GM12875 (cell line): Measurements from ENCODE around the gene VASH1.

ENCODE experiments used
- H3K4me3 ChIP-seq: one replicate; pipeline ENCODE4 v1.5.1; 2011; ENCODE audit warnings: low read depth, low read length, control low read depth
- TF ChIP-seq, protein P1 (sequence below): IDR thresholded peaks from 2 replicates; pipeline ENCODE4 v1.5.1; 2011; ENCODE audit warnings: low read depth, mild to moderate bottlenecking, control low read depth, inconsistent platforms, low read length, moderate library complexity, borderline replicate concordance; ENCODE audit not compliant: insufficient read depth

VASH1 gene

DNA sequence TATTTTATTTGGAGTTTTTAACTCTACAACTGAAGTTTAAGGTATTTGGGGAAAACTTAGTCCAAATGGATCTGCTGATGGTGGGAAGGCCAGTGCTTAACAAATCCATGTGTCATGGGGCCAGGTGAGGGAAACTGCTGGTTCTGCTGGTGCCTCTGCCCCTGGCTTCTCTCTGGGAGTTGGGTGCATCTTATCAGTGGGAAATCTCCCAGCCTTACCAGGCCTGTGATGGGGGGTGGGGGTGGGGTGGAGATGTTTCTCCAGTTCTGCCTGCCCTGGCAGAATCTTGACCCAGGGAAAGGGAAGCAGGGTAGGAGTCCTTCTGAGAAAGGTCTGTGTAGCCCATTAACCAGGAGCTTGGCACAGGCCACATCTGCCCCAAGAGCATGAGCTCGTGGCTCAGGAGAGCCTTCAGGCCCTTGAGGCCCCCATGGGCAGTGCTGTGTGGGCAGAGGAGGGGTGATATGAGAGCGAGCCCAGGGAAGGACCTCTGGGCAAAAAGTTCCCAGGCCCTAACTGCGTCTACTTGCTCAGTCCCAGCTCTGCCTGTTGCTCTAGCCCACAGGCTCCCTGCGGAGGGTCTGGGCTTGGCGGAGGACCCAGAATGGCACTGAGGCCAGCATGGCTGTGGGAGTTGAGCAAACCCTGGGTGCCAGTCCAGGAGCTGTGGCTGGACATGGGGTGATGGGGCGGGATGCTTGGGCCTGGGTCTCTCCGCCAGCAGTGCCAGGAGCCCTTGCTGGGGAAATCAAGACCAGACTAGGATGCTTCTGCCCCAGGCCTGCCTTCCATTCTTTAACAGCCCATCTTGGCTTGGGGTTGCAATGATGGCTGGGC is 18.2 kb downstream of the VASH1 start:
- TF ChIP-seq, protein P1, sequence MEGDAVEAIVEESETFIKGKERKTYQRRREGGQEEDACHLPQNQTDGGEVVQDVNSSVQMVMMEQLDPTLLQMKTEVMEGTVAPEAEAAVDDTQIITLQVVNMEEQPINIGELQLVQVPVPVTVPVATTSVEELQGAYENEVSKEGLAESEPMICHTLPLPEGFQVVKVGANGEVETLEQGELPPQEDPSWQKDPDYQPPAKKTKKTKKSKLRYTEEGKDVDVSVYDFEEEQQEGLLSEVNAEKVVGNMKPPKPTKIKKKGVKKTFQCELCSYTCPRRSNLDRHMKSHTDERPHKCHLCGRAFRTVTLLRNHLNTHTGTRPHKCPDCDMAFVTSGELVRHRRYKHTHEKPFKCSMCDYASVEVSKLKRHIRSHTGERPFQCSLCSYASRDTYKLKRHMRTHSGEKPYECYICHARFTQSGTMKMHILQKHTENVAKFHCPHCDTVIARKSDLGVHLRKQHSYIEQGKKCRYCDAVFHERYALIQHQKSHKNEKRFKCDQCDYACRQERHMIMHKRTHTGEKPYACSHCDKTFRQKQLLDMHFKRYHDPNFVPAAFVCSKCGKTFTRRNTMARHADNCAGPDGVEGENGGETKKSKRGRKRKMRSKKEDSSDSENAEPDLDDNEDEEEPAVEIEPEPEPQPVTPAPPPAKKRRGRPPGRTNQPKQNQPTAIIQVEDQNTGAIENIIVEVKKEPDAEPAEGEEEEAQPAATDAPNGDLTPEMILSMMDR: no peak
- no peak overlapping the region for H3K4me3 ChIP-seq

DNA sequence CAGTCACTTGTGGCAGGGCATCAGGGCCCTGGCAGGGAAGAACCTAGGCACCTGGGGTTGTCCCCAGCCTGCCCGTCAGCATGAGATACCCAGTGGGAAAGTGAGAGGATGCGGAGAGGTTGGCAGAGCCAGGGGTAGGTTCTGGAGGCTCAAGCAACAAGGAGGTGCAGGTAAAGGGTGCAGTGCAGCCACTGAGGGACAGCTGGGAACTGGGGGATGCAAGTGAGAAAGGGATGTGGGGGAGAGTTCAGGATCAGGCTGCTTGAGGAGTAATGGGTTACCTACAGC is 18.7 kb downstream of the VASH1 start:
- TF ChIP-seq, protein P1: no peak
- H3K4me3 ChIP-seq: no peak overlapping the region

DNA sequence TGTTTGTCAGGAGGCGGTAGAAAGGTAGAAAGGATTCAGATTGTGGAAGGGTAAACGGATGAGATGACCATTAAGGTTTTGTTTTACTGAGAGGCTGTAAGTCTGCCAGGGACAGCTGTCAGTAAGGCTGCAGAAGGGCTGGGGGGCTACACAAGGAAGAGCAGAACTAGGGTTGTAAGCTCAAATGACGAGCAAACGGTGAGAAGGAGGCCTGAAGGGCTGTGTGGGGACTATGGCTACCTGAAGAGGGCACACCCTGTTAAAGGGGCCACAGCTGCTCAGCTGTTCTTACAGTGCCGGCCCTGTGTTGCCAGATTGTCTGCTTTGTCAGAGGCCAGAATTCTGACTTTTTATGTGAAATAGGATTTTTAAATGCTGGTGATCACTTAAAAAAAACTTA is 19.1 kb downstream of the VASH1 start:
- TF ChIP-seq, protein P1: no peak
- H3K4me3 ChIP-seq: no peak overlapping the region

DNA sequence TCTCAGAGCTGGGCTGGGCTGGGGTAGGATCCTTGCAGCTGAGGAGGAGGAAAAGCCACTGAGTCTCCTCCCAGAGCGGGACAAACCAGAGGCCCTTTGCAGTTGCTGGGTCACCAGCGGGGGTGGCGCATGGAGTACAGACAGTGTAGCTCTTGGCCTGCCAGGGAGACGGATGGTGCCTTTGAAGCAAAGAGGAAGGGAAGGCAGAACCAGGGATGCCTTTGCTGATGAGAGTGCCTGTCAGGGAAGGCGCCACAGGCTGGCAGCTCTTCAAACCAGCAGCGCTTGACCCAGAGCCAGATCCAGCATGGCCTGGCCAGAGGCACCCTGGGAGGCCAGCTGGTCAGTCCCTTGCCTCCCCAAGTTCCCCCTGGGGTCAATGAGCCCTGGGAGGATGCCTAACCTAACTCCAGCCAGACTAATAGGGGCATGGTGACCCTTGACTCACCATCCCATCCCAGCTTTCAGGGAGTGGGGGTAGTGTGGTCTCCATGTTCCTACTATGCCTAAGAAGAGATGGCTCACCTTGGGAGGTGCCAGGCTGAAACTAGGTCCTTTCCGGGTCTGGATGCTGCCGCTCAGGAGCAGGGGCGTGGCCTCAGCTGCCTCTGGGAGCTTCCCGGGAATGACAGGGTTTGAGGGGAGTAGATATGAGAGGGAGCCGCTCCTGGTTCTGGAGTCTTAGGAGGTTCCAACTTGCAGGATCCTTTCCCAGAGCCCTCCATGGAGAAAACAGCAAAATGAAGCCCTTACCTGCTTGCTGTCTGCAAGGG is 19.8 kb downstream of the VASH1 start:
- TF ChIP-seq, protein P1: no peak
- H3K4me3 ChIP-seq: no peak overlapping the region

DNA sequence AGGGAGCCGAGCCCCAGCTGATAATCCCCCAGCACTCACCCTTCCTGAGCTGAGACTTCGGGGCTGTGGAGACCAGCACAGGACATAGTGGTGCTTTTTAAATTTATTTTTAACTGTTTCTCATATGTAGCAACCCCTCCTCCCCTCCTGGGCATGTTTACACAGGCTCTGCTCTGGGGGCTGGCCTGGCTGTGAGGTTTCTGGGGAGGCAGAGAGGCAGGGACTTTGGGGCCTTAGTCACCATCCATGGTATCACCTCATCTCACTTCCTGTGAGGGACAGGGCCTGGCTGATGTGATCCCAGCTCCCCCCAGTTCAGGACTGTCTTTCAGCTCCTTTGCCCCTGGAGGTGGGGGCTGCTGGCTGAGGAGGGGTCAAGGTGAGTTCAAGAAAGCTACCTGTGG is 20.4 kb downstream of the VASH1 start:
- TF ChIP-seq, protein P1: no peak

DNA sequence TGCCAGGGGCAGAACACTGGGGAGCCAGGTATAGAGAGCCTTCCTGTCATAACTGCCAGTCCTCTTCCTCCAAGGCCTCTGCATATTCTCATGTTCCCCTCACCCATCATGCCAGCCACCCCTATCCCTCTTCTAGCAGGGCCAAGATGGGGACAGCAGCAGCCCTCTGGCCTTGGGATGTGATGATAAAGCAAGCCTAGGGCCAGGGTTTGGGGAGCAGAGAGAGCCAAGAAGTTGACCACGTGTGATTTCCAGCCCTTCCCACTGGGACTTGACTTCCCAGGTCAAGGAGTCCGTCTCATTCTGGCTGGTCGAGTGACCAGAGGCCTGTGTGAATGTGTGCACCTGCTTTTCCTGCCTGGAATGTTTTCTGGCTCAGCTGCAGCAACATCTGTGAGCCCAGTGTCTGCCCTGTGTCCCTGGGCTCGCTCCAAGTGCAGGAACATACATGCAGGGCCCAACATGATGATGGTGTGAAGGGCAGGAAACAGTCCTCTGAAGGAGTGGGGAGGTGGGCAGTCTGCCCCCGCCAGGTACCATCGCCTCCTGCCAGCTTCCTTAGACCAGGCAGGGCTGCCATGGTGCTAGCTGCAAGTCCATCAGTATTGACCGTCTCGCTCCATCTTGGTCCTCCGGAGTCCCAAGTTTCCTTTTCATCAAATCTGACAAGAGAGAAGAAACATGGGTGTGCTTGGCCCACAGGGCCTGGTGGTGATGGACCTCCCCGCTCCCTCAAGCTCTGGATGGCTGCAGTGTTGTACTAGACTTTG is 21.0 kb downstream of the VASH1 start:
- TF ChIP-seq, protein P1: no peak
- H3K4me3 ChIP-seq: no peak overlapping the region

More for the DNA sequence above, 20.4 kb downstream of the VASH1 start:
- H3K4me3 ChIP-seq: no peak overlapping the region
